NCI-H2171 treated with DMSO at 0.1 percent for 48 hours (cell line): Measurements from ENCODE around the gene PPP2R1B.

ENCODE experiments used
- DNase-seq: peaks from one replicate; lab custom pipeline; 2025; lab: John Stamatoyannopoulos, UW

The PPP2R1B gene

GRCh38 chr11:111748035-111748804 lies 18.0 kb downstream of the PPP2R1B start:
- peak; percentile 73 for DNase-seq

- DNase-seq = no peak
Measured at GRCh38 chr11:111745719-111746504, 20.3 kb downstream of the PPP2R1B start.

GRCh38 chr11:111743700-111744099 lies 22.5 kb downstream of the PPP2R1B start:
- no peak for DNase-seq

GRCh38 chr11:111741751-111742150 lies 24.4 kb downstream of the PPP2R1B start:
- DNase-seq = no peak

- DNase-seq = no peak
Measured at GRCh38 chr11:111739299-111739698, 26.9 kb downstream of the PPP2R1B start.

GRCh38 chr11:111737444-111738210 lies 28.6 kb downstream of the PPP2R1B start:
- DNase-seq = no peak

GRCh38 chr11:111736621-111737443 lies 29.4 kb downstream of the PPP2R1B start:
- no peak for DNase-seq

GRCh38 chr11:111736181-111736590 lies 30.0 kb downstream of the PPP2R1B start:
- no peak for DNase-seq

- DNase-seq = peak; percentile 90
Measured at GRCh38 chr11:111735262-111736116, 30.7 kb downstream of the PPP2R1B start.

GRCh38 chr11:111734954-111735261 lies 31.3 kb downstream of the PPP2R1B start:
- DNase-seq = no peak

GRCh38 chr11:111734101-111734953 lies 31.9 kb downstream of the PPP2R1B start:
- no peak for DNase-seq

GRCh38 chr11:111733611-111734088 lies 32.5 kb downstream of the PPP2R1B start:
- DNase-seq = no peak

GRCh38 chr11:111733016-111733415 lies 33.2 kb downstream of the PPP2R1B start:
- DNase-seq = no peak

- no peak for DNase-seq
Measured at GRCh38 chr11:111731821-111732220, 34.4 kb downstream of the PPP2R1B start.

- peak; percentile 40 for DNase-seq
Measured at GRCh38 chr11:111730871-111731591, 35.2 kb downstream of the PPP2R1B start.

GRCh38 chr11:111729831-111730311 lies 36.3 kb downstream of the PPP2R1B start:
- DNase-seq = no peak

GRCh38 chr11:111729071-111729830 lies 36.9 kb downstream of the PPP2R1B start:
- no peak for DNase-seq

- DNase-seq = no peak
Measured at GRCh38 chr11:111727431-111727830, 38.8 kb downstream of the PPP2R1B start.
